Measurements from ENCODE around the gene CFAP74. TPM values are rescaled to one million over a fixed set of nuclear protein-coding genes. Genes with fewer than 3 reads are reported as not detected.

The CFAP74 gene
- total RNA-seq, 1 experiment from 2014 or later, result 0.28 TPM

DNA sequence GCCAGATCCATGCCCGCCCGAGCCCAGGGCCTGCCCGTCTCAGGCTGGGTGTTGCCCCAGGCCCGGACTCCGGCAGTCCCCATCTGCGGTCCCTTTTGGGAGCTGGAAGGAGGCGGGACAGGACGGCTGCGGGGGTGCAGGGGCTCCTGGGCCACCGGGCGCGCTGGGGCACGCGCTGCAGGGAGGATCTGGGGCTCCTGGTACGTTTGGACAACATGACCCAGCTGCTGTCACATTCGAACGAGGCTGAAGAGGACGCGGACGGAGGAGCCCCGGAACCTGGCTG lies 95.1 kb downstream of the CFAP74 start:
- no CpG with 5 or more reads among the region's 21 CpGs for WGBS (ENCODE audit: extremely low coverage, insufficient read length, low lambda C conversion rate)
- no peak overlapping the region for H2BK20ac ChIP-seq (ENCODE audit: low read depth, low read length, poor library complexity, severe bottlenecking)
- no peak for TF ChIP-seq CTCF (conservative IDR thresholded peaks at IDR 0.05)
- H3K79me1 ChIP-seq (ENCODE audit: insufficient read depth, low read depth, low read length, poor library complexity, severe bottlenecking), result no peaks in the 10 kb centered on the region
- peak overlapping the region; percentile 45 for H3K4me2 ChIP-seq (ENCODE audit: insufficient read depth, insufficient read length, low read length)
- no peak overlapping the region for H2AFZ ChIP-seq (ENCODE audit: low read length)
- H3K23ac ChIP-seq (ENCODE audit: insufficient read length, low read depth, low read length), result no peak overlapping the region
- Mint-ChIP-seq H3K9me3 (no peaks in the 10 kb centered on the region), H3K36me3 (ENCODE audit: insufficient read depth in 1 of 3, low read depth in 3 of 3) (no peaks in the 10 kb centered on the region), H3K4me1 (peaks cover 15 to 19% of the 10 kb centered on the region in 2 experiments), H3K27me3 (ENCODE audit: low read depth) (peaks cover 2% of the 10 kb centered on the region; the same call in 1 of the 2 replicates), H3K27ac (no peak overlapping the region), H3K4me3 (peak overlapping the region; percentile 65 to 76)
- no peak overlapping the region for H2BK120ac ChIP-seq (ENCODE audit: low read depth, low read length, poor library complexity, severe bottlenecking)
- no peaks in the 10 kb centered on the region for H4K20me1 ChIP-seq (ENCODE audit: control insufficient read depth, insufficient read depth, insufficient read length)
- no peak overlapping the region for H3T11ph ChIP-seq (ENCODE audit: low read length)
- peaks cover 6% of the 10 kb centered on the region for H3K23me2 ChIP-seq (ENCODE audit: insufficient read length, low read depth, low read length, poor library complexity, severe bottlenecking)
- H4K91ac ChIP-seq (ENCODE audit: insufficient read length, low read depth, low read length), result no peak overlapping the region
- H3K18ac ChIP-seq (ENCODE audit: insufficient read length, low read depth, low read length), result no peak overlapping the region
- H2BK12ac ChIP-seq (ENCODE audit: insufficient read length, low read depth, low read length), result no peak overlapping the region
- H3K4me1 ChIP-seq (ENCODE audit: insufficient read depth, low read length), result no peaks in the 10 kb centered on the region
- no peak overlapping the region for H3K4ac ChIP-seq (ENCODE audit: low read depth, low read length)
- no peaks in the 10 kb centered on the region for H3K9me3 ChIP-seq (ENCODE audit: control insufficient read depth, low read depth, low read length)
- H2BK5ac ChIP-seq (ENCODE audit: insufficient read length, low read length), result no peak overlapping the region
- no peak overlapping the region for H3K56ac ChIP-seq (ENCODE audit: insufficient read length, low read depth, low read length)
- no peak overlapping the region for H4K5ac ChIP-seq (ENCODE audit: insufficient read length, low read depth, low read length)
- no peaks in the 10 kb centered on the region for H3K79me2 ChIP-seq (ENCODE audit: insufficient read depth, low read length)
- DNase-seq, result no peak
- H3K27me3 ChIP-seq (ENCODE audit: insufficient read depth, low read length), result no peaks in the 10 kb centered on the region
- H4K8ac ChIP-seq (replicated peaks; ENCODE audit: insufficient read length, low read depth, low read length), result no peak overlapping the region
- H2AK5ac ChIP-seq (ENCODE audit: insufficient read length, low read length), result no peak overlapping the region
- no peak overlapping the region for H3K14ac ChIP-seq (ENCODE audit: insufficient read depth, low read length)
- no peak overlapping the region for H3K9ac ChIP-seq (ENCODE audit: extremely low read depth, insufficient read length, low read length)
- H3K27ac ChIP-seq (ENCODE audit: insufficient read length, low read depth, low read length), result no peak overlapping the region
- no peak overlapping the region for H2BK15ac ChIP-seq (ENCODE audit: low read depth, low read length)
